Ascending aorta (tissue), 2 donors: ENCODE data around the gene NANS. TPM values are rescaled to one million over a fixed set of nuclear protein-coding genes. Genes with fewer than 3 reads are reported as not detected.

ENCODE experiments used
- DNase-seq, 2 donors: peaks; one replicate each; pipeline ENCODE4 v3.0.0-alpha.2; 2019; ENCODE audit warnings: low spot score in 2 of 2
- H3K27ac ChIP-seq, 2 donors: fragments of 200-600 bp; sonication (generic); one replicate each; pipeline ENCODE4 v1.5.1; 2016 to 2017; ENCODE audit warnings: mild to moderate bottlenecking in 1 of 2
- H3K27me3 ChIP-seq: fragments of 200-600 bp; sonication (generic); one replicate; pipeline ENCODE4 v1.5.1; 2017
- H3K36me3 ChIP-seq, 2 donors: fragments of 200-600 bp; sonication (generic); one replicate each; pipeline ENCODE4 v1.5.1; 2016
- H3K4me1 ChIP-seq, 2 donors: fragments of 200-600 bp; sonication (generic); one replicate each; pipeline ENCODE4 v1.5.1; 2016 to 2017; ENCODE audit warnings: mild to moderate bottlenecking in 1 of 2
- H3K4me3 ChIP-seq, 2 donors: fragments of 200-600 bp; sonication (generic); one replicate each; pipeline ENCODE4 v1.5.1; 2016 to 2017; ENCODE audit warnings: mild to moderate bottlenecking in 1 of 2
- H3K9me3 ChIP-seq, 2 donors: fragments of 200-600 bp; sonication (generic); one replicate each; pipeline ENCODE4 v1.5.1; 2016
- CTCF ChIP-seq, 3 experiments: fragments of 200-600 bp in 2 of 3; fragments of 450-650 bp in 1 of 3; sonication (generic) in 2 of 3; IDR thresholded peaks; one replicate each; pipeline ENCODE4 v1.5.1; 2016 to 2019; ENCODE audit warnings: antibody characterized with exemption in 3 of 3, mild to moderate bottlenecking in 1 of 3, moderate library complexity in 1 of 3
- intact Hi-C: fragments of 100-400 bp; cut with DNase I; formaldehyde crosslinking; loops from one replicate; pipeline ENCODE4 v1.15.1; 2023
- total RNA-seq: library from RNA; depleted of rRNA; stranded (reverse); fragments of >200 nt; gene quantifications from one replicate; pipeline ENCODE4 v1.1.0, GENCODE V29; 2016

Gene NANS
- total RNA-seq, 1 donor from 2014 or later: 40.7 TPM

- peaks cover 0 to 5% of the 10 kb centered on the region in 2 donors for H3K4me1 ChIP-seq
- H3K36me3 ChIP-seq: peaks cover 0 to 9% of the 10 kb centered on the region in 2 donors
- no peak overlapping the region for H3K4me3 ChIP-seq
- DNase-seq: no peak
- H3K27me3 ChIP-seq: no peaks in the 10 kb centered on the region
- no peak for TF ChIP-seq CTCF (IDR thresholded peaks at IDR 0.05)
- no peak overlapping the region for H3K27ac ChIP-seq
- intact Hi-C loops: no loop called here
- no peaks in the 10 kb centered on the region for H3K9me3 ChIP-seq
Observed at GRCh38 chr9:98024702-98025101, 31.8 kb upstream of the NANS start.

- DNase-seq: no peak
- intact Hi-C loops: no loop called here
- Histone ChIP-seq H3K4me1 (peaks cover 0 to 5% of the 10 kb centered on the region in 2 donors), H3K36me3 (no peaks in the 10 kb centered on the region), H3K9me3 (no peaks in the 10 kb centered on the region), H3K4me3 (no peak overlapping the region), H3K27me3 (no peaks in the 10 kb centered on the region), H3K27ac (no peak overlapping the region)
- TF ChIP-seq CTCF (IDR thresholded peaks at IDR 0.05): no peak
Observed at GRCh38 chr9:98031169-98031568, 25.4 kb upstream of the NANS start.

GRCh38 chr9:98031935-98032334, 24.6 kb upstream of the NANS start:
- DNase-seq: no peak
- Histone ChIP-seq H3K27ac (no peak overlapping the region), H3K27me3 (no peaks in the 10 kb centered on the region), H3K9me3 (no peaks in the 10 kb centered on the region), H3K4me1 (peaks cover 0 to 7% of the 10 kb centered on the region in 2 donors), H3K4me3 (no peak overlapping the region), H3K36me3 (no peaks in the 10 kb centered on the region)
- intact Hi-C loops: no loop called here
- no peak for TF ChIP-seq CTCF (IDR thresholded peaks at IDR 0.05)

GRCh38 chr9:98034593-98035546, 21.7 kb upstream of the NANS start:
- no peaks in the 10 kb centered on the region for H3K9me3 ChIP-seq
- TF ChIP-seq CTCF (IDR thresholded peaks at IDR 0.05): peak; percentile 72 to 83 (median 81)
- intact Hi-C loops: loop anchor here (1.0 to 2.0 kb wide), 2 partner anchors 50 to 112 kb away; no protein-coding TSS in a partner anchor
- peaks cover 0 to 10% of the 10 kb centered on the region in 2 donors for H3K4me1 ChIP-seq
- DNase-seq: peak; percentile 44 to 93
- no peaks in the 10 kb centered on the region for H3K36me3 ChIP-seq
- H3K27ac ChIP-seq: peak overlapping the region; percentile 52 to 74
- H3K27me3 ChIP-seq: no peaks in the 10 kb centered on the region
- H3K4me3 ChIP-seq: peak overlapping the region in 1 of 2 donors; percentile 30

GRCh38 chr9:98037357-98037756, 19.2 kb upstream of the NANS start:
- Histone ChIP-seq H3K9me3 (no peaks in the 10 kb centered on the region), H3K4me1 (peaks cover 0 to 10% of the 10 kb centered on the region in 2 donors), H3K4me3 (no peak overlapping the region), H3K27ac (peak overlapping the region; percentile 66 to 71), H3K36me3 (no peaks in the 10 kb centered on the region), H3K27me3 (no peaks in the 10 kb centered on the region)
- no peak for DNase-seq
- intact Hi-C loops: loop anchor here (1.0 kb wide), 1 partner anchor 19 kb away; the partner anchor contains the start of gene NANS
- TF ChIP-seq CTCF (IDR thresholded peaks at IDR 0.05): no peak
